ENCODE data around the gene SERPINB7. TPM values are rescaled to one million over a fixed set of nuclear protein-coding genes. Genes with fewer than 3 reads are reported as not detected.

Gene SERPINB7
- polyA plus RNA-seq, 1 donor, result 1.0 TPM

GRCh38 chr18:63848159-63848558, 72.9 kb downstream of the SERPINB7 start:
- peak; percentile 60 for DNase-seq

- DNase-seq, result no peak
These were observed 74.8 kb downstream of the SERPINB7 start for GRCh38 chr18:63850020-63850419.

DNA sequence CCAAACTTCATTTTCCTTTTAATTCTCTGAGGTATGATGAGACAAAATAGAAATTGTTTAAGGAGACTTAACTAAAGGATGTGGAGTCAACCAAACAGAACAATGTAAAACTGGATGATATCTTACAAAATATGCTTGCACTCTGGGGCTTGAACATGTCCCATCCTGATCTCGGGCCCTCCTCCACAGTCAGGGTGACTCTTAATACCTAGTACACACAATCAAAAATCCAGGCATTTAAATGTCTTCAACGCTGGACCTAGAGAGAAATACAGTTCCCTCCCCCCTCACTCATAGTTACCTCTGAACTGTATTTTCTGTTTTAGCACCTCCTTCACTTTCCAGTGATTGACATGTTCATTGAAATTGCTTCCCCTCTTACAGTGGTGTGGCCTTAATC, 75.4 kb downstream of the SERPINB7 start:
- no peak for DNase-seq

Other genes starting within 250 kb of the SERPINB7 start
- gene SERPINB12, start 233.0 kb upstream of the SERPINB7 start, polyA plus RNA-seq (ENCODE audit: insufficient read length), result not detected
- not detected for gene SERPINB13, start 188.1 kb upstream of the SERPINB7 start, polyA plus RNA-seq (ENCODE audit: insufficient read length)
- not detected for gene SERPINB4, start 131.2 kb upstream of the SERPINB7 start, polyA plus RNA-seq (ENCODE audit: insufficient read length)
- gene SERPINB3, start 113.5 kb upstream of the SERPINB7 start, polyA plus RNA-seq (ENCODE audit: insufficient read length), result 0.12 TPM
- gene SERPINB11, start 72.5 kb upstream of the SERPINB7 start, polyA plus RNA-seq (ENCODE audit: insufficient read length), result not detected
- gene SERPINB2, start 112.3 kb downstream of the SERPINB7 start, polyA plus RNA-seq (ENCODE audit: insufficient read length), result 0.10 TPM
- 0.27 TPM for gene SERPINB10, start 132.5 kb downstream of the SERPINB7 start, polyA plus RNA-seq (ENCODE audit: insufficient read length)
- 3.6 TPM for gene HMSD, start 173.9 kb downstream of the SERPINB7 start, polyA plus RNA-seq (ENCODE audit: insufficient read length)
- gene SERPINB8, start 194.7 kb downstream of the SERPINB7 start, polyA plus RNA-seq (ENCODE audit: insufficient read length), result 3.4 TPM

Measured in left kidney (tissue), 2 donors.